HG02571 (cell line): ENCODE results near the gene ATP10A.

Source experiments
- ATAC-seq: cut with Tn5 transposase; IDR thresholded peaks from one replicate; pipeline ENCODE4 v1.9.1; 2021; ENCODE audit warnings: mild to moderate bottlenecking, moderate library complexity; ENCODE audit not compliant: unreplicated experiment

Gene ATP10A

DNA sequence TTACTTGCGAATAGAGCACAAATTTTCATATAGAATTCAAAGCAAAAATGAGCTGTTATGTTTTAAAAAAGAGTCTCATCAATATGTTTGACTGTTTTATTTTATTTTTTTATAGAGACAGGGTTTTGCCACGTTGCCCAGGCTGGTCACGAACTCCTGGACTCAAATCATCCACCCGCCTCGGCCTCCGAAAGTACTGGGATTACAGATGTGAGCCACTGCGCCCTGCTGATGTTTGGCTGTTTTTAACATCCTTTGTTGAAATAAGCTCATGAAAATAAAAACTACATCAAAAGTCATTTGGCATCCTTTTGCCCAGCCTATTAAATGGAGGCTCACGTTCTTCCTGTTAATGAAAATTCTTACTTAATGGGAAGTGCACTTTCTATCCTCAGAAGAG is 154.7 kb downstream of the ATP10A start:
- ATAC-seq: no peak

DNA sequence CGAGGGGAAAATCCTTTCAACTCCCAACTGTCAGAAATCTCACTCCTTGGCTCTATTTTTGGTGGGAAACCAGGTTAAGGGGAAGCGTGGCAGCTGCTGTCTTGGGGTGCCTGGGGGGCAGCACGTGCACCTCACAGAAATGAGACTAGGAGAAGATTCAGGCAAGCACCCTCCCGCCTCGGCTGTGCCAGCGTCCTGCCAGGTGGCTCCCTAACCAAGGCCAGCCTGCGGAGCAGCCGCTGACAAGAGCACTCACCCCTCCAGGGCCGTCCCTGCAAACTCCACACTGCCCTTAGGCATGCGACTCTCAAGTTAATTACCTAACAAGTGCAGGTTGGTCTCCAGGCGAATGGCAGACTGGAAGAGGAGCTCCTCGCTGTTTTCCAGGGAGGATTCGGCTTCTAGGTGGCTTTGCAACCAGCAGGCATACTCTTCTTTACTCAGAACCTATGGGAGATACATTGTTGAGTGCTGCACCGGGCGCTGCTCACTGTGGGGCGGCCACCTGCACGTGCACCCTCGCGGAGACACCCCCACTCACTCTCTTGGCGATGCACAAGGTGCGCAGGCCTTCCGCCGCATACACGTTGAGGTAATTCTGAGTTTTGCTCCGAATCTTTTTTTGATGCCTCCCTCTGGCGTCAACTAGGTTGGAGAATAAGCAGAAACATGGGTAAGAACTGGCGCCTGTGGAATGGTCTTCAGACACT is 155.3 kb downstream of the ATP10A start:
- ATAC-seq: no peak

- ATAC-seq: no peak
Observed at GRCh38 chr15:25706176-25706955, 156.8 kb downstream of the ATP10A start.

DNA sequence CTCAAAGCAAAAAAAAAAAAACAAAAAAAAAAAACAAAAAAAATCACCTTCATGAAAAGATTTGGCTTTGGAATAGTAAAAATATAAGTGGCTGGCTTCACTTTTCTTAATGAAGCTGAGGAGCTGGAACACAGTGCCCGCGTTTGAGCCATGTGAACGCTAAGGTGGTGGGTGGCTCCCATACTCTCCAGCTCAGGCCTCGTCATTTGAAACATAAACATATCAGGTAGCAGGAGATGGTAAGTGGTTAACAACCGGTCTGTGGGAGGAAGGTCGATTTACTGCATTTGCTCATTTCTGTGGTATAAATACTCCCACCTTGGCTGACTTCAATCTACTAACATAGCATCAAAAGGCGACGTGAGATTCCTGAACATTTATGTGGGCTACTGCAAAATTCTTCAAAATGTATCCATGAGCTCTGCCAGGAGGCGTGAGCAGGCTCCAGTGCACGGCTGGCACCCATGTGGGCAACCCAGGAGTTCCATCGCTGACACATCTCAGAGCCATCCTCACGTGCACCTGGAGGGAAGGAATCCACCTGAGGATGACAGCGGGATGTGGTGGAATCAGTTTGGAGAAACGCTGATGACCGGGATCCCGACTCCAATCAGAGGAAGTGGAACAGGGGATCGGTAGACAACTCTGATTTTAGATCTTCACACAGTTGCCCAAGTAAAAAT is 157.6 kb downstream of the ATP10A start:
- ATAC-seq: no peak

GRCh38 chr15:25703726-25704125 is 159.4 kb downstream of the ATP10A start:
- ATAC-seq: no peak

DNA sequence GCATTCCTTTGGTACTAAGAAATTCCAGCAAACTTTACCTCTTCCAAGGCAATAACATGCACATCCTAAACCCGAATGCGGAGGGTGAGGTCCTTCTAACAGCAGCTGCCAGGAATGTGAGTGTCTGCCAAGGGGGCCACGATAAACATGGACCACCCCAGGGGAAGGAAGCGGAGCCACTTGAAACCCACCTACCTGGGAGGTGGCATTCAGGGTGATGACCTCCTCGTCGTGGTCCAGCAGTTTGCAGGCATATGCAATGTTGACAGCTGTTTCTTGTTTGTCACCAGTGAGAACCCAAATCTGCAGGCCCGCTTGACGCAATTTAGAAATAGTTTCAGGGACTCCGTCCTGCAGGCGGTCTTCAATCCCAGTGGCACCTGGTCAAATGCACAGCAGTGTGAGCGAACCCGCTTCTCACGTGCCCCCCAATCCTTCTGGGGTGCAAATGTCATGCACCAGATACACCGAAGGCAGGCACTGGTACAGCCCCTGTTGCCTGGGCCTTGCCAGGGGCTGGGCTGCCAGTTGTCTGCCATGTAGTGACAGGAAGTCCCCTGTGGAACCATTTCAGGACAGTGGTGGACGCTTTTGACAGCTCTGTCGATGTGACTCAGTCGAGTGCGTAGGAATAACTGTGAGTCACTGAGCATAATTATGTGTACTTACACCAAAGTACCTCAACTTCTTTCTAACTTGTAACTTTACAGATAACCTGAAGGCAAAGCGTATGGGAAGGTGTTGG is 161.2 kb downstream of the ATP10A start:
- no peak for ATAC-seq

DNA sequence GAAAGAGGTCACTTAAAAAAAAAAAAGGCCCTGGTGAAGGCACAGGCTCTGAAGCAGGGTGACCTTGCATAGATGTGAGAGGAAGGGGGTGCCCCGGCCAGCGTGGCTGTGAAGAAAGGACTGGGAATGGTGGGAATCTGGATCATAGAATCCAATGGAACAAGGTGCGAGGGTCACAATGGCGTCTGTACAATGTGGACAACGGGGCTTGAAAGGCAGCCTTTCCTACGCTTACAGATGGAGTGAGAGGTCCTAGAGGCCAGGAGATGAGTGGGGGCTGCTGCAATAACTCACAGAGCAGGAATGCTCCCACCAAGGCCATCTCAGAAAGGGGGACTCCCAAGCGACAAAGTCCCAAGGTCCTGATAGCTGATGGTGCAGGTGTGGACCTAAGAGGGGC is 162.2 kb downstream of the ATP10A start:
- no peak for ATAC-seq

GRCh38 chr15:25697586-25697985 is 165.5 kb downstream of the ATP10A start:
- no peak for ATAC-seq

- no peak for ATAC-seq
Observed at GRCh38 chr15:25695875-25696760, 167.0 kb downstream of the ATP10A start.

DNA sequence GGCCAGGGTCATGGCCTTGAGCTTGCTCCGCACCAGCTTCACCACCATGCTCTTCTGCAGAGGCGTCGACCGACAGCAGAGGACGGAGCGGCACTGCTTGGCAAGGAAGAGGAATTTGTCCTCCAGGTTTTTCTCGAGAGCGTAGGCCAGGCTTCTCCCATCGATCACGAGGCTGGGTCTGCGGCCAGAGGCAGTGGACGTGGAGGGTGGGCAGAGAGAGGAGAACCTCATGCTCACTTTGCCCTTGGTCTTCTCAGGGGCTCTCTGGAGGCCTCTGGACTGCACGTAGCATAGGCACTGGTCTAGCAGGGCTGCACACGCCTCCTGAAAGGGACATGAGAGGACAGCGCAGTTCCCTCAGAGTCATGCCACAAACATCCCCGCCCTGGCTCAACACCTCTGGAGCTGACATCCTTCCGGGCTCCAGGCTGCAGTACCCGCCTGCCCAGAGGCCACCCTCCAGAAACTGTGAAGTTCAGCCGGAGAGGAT is 168.3 kb downstream of the ATP10A start:
- no peak for ATAC-seq

- no peak for ATAC-seq
Observed at GRCh38 chr15:25694239-25694584, 168.9 kb downstream of the ATP10A start.

DNA sequence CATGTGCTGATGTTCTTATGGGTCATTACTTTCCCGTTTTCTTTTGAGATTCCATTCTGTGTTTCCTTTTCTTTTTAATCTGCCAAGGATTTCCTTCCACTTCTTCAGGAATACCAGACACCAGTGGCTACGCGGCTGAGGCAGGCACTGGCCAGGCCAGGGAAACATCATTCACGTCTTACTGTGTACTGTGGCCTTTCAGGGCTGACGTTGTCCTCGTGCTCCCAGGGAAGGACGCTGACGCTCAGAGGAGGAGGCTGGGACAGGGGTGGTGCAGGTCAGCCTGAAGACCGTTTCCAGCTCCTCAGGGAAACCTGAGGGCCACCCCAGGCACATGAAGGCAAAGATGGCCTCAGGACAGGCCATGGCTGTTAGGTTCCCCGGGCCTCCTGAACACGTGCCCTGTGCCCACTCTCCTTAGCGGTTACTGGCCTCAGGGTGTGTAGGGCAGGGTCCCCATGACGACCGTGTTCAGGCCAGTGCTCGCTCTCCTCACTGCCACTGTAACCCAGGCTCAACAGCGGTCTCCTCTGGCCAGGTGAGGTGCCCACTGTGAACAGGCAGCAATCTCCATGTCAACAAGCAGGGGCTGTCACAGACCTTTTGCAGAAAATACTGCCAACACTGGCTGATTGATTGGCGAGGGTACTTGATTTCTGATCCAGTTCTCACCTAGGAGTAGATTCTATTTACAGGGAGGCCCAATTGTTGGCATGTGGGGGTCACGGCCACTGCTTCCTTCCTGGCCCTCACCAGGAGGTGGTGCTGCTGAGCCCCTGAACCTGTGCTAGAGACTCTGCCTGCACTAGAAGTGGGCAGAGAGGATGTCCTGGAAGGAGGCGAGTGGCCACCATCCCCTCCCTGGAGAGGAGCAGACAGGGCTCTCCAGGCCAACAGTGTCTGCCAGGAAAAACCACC is 169.5 kb downstream of the ATP10A start:
- ATAC-seq: no peak

- ATAC-seq: no peak
Observed at GRCh38 chr15:25691544-25692430, 171.3 kb downstream of the ATP10A start.

DNA sequence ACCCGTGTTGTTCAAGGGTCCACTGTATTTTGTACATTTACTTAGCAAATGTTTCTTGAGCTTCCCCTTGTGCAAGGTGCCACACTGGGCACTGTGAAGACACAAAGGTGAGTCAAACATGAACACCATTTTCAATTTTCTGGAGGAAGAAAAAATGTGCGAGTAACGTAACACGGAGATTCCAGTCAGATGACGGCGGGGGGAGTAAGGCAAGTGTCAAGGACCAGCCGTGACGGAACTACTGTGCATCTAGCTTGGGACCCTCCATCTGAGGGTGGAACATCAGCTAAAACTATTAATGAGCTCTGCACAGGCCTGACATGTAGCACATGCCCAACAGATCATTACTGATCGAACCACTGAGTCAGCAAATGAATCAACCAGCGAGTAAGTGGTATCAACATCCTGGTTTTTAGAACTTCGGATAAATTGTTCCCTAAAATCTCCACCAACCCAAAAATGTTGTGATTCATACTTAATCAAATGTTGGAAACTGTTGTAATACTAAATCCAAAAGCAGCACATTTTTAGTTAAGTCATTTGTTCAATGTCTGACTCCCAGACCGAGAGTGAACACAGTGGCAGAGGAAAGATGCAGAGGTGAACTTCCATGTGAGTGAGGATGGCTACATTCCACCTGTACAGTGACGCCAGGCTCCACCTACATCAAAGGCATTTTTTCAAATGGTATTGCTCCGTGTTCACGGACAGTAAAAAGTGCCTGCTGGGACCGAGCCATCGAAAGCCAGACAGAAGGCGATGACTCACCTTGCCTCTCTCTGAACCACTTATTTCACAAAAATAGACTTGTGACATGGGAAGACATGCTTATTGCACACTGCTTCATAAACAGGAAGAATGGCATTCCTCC is 172.2 kb downstream of the ATP10A start:
- no peak for ATAC-seq

DNA sequence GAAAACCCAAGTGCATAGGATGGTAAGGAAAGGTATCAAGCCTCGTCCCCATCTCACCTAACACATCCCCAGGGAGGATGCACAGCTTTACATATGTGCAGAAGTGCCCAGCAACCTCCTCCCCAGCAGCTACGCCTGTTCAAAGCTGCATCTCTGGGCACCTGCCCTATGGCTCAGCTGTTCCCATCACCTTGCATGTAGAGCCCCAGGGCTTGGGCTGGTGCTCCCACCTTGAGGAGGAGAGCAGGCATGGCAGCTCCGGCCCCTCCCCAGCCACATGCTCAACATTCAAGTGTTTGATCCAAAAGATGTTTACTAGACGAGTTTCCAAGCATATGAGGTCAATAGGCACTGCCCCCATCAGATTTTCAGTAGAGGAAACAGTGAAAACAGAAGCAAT is 173.5 kb downstream of the ATP10A start:
- no peak for ATAC-seq

GRCh38 chr15:25688166-25688565 is 175.0 kb downstream of the ATP10A start:
- no peak for ATAC-seq

DNA sequence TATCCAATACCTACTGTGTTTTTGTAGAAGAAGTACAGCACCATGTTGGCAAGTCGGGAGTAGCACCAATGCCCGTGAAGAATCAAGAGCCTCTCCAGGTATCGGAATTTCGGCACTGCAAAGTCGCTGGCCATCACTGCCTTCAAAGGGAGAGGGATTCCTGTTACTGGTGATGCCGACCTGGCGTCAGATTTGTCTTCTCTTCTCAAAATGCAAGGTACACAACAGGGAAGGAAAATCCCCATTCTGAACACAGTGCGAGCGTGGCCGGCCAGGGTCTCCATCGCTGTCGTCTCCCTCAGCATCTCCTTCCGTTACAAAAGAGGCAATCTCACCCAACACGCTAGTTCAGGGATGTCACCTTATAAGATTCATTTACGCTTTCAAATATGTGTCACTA is 175.4 kb downstream of the ATP10A start:
- no peak for ATAC-seq
